ENCODE measurements around the gene ST6GAL2.

GRCh38 chr2:106859498-106859897 is 26.5 kb downstream of the ST6GAL2 start:
- TF ChIP-seq CTCF (IDR thresholded peaks at IDR 0.05; ENCODE audit: insufficient read depth, low read length) (no peak), POLR2AphosphoS5 (IDR thresholded peaks at IDR 0.05; ENCODE audit: low read depth) (no peak), GABPA (IDR thresholded peaks at IDR 0.05; ENCODE audit: low read depth) (no peak), SPI1 (IDR thresholded peaks at IDR 0.05; ENCODE audit: borderline replicate concordance, low read depth) (no peak), REST (IDR thresholded peaks at IDR 0.05; ENCODE audit: insufficient replicate concordance, low read depth) (no peak)
